Measurements from ENCODE around the gene FAM83B. TPM values are rescaled to one million over a fixed set of nuclear protein-coding genes. Genes with fewer than 3 reads are reported as not detected.
"Not testable (repeated sequence)": the region's sequence is repeated elsewhere in the genome, so short reads cannot be mapped to it uniquely, and the experiment has no call there.

FAM83B gene
- total RNA-seq, 1 donor from 2014 or later: 1.9 TPM

DNA sequence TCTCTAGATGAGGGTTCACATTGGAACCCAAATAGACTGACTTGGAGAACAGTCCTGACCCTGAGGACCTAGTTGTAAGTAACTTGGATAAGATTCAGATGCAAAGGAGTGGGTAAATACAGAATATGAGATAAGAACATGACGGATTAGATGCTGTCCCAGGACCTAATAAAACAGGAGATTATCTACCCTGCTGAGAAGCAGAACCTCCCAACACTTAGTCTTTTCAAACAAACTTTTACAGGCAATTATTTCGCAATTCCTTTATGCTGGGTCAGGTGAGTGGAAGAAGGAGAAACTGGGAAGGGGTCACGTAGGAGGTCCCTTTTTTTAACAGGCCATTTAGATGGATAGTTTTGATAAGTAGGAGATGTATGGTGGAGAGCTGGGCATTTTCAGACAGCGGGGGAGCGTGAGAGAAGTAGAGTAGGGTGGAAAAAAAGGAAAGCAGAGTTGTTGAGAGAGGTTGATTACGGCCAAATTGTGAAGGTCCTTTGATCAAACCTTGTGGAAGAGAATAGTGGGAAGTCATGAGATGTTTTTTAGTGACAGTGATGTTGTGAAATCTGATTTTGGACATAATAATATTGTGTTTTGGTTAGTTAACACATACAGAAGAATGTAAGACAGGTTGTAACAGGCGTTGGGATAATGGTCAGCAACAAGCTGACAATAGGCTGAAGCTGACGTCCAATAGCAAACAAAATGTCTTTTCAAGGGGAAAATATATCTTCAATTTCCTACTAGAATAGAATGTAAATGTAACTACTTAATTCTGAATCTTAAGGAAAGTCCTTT lies 32.8 kb downstream of the FAM83B start:
- Histone ChIP-seq H3K27me3 (ENCODE audit: insufficient read depth, low read length) (no peaks in the 10 kb centered on the region), H3K79me2 (ENCODE audit: insufficient read depth, low read length) (no peaks in the 10 kb centered on the region), H3K9ac (ENCODE audit: low read length) (no peak overlapping the region), H3K4me1 (ENCODE audit: insufficient read depth, low read length) (no peaks in the 10 kb centered on the region), H4K20me1 (ENCODE audit: insufficient read depth, low read length) (no peaks in the 10 kb centered on the region), H3K4me2 (ENCODE audit: low read length) (no peak overlapping the region), H3K27ac (ENCODE audit: low read depth, low read length) (no peak overlapping the region), H3K9me3 (ENCODE audit: insufficient read depth, low read depth, low read length) (no peaks in the 10 kb centered on the region), H2AFZ (ENCODE audit: low read depth, low read length) (no peak overlapping the region), H3K4me3 (ENCODE audit: insufficient read depth, low read depth, low read length) (no peak overlapping the region), H3K36me3 (ENCODE audit: insufficient read depth, low read length) (no peaks in the 10 kb centered on the region)
- no peaks in the 10 kb centered on the region for H3K4me1 Mint-ChIP-seq (ENCODE audit: low read depth, unreplicated experiment)
- H3K4me3 Mint-ChIP-seq (ENCODE audit: unreplicated experiment): no peak overlapping the region
- no peak overlapping the region for H3K27ac Mint-ChIP-seq (ENCODE audit: unreplicated experiment)
- no peaks in the 10 kb centered on the region for H3K9me3 Mint-ChIP-seq (ENCODE audit: unreplicated experiment)
- TF ChIP-seq, protein P1, sequence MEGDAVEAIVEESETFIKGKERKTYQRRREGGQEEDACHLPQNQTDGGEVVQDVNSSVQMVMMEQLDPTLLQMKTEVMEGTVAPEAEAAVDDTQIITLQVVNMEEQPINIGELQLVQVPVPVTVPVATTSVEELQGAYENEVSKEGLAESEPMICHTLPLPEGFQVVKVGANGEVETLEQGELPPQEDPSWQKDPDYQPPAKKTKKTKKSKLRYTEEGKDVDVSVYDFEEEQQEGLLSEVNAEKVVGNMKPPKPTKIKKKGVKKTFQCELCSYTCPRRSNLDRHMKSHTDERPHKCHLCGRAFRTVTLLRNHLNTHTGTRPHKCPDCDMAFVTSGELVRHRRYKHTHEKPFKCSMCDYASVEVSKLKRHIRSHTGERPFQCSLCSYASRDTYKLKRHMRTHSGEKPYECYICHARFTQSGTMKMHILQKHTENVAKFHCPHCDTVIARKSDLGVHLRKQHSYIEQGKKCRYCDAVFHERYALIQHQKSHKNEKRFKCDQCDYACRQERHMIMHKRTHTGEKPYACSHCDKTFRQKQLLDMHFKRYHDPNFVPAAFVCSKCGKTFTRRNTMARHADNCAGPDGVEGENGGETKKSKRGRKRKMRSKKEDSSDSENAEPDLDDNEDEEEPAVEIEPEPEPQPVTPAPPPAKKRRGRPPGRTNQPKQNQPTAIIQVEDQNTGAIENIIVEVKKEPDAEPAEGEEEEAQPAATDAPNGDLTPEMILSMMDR (IDR thresholded peaks at IDR 0.05; ENCODE audit: insufficient read depth, low read depth, low read length): no peak
- no peak for TF ChIP-seq EZH2 (IDR thresholded peaks at IDR 0.05; ENCODE audit: insufficient read depth, low read length)
- DNase-seq (ENCODE audit: low read depth) (no peak), FAIRE-seq (no peak)
- no peaks in the 10 kb centered on the region for H3K36me3 Mint-ChIP-seq (ENCODE audit: low read depth, unreplicated experiment)
- no peaks in the 10 kb centered on the region for H3K27me3 Mint-ChIP-seq (ENCODE audit: low read depth, unreplicated experiment)

DNA sequence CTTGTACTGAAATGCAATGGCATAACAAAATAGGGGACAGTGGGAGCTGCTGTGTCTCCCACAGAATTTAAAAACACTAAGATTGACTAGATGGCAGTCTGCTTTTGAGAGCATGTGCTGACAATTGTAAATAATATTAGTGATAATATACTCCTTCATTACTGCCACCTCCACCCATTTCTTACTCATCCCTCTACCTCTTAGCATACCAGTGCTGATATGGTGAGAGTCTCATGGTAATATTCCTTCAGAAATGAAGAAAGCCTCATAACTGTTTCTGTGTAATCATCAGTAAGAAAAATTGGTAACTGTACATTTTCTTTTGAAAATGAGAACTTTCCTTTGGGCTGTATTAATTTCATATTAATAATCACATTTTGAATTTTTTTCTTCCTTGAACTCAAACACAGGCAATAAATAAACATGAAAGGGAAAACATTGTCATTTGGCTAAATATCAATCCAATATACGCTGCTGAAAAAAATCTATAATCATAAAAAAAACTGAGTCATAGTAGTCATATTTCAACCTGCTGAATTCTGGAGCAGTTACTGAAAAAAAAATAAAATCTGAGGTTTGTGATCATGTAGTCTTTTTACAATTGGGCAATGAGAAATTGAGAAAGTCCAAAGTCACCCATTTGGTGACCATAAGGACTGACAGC lies 34.6 kb downstream of the FAM83B start:
- Mint-ChIP-seq H3K9me3 (ENCODE audit: unreplicated experiment) (no peaks in the 10 kb centered on the region), H3K27ac (ENCODE audit: unreplicated experiment) (no peak overlapping the region), H3K4me1 (ENCODE audit: low read depth, unreplicated experiment) (no peaks in the 10 kb centered on the region), H3K27me3 (ENCODE audit: low read depth, unreplicated experiment) (no peaks in the 10 kb centered on the region), H3K4me3 (ENCODE audit: unreplicated experiment) (no peak overlapping the region), H3K36me3 (ENCODE audit: low read depth, unreplicated experiment) (no peaks in the 10 kb centered on the region)
- TF ChIP-seq EZH2 (IDR thresholded peaks at IDR 0.05; ENCODE audit: insufficient read depth, low read length): no peak
- TF ChIP-seq, protein P1 (IDR thresholded peaks at IDR 0.05; ENCODE audit: insufficient read depth, low read depth, low read length): no peak
- Histone ChIP-seq H3K9ac (ENCODE audit: low read length) (no peak overlapping the region), H3K4me2 (ENCODE audit: low read length) (no peak overlapping the region), H3K9me3 (ENCODE audit: insufficient read depth, low read depth, low read length) (no peaks in the 10 kb centered on the region), H2AFZ (ENCODE audit: low read depth, low read length) (no peak overlapping the region), H3K27me3 (ENCODE audit: insufficient read depth, low read length) (no peaks in the 10 kb centered on the region), H3K4me1 (ENCODE audit: insufficient read depth, low read length) (no peaks in the 10 kb centered on the region), H3K27ac (ENCODE audit: low read depth, low read length) (no peak overlapping the region), H3K79me2 (ENCODE audit: insufficient read depth, low read length) (no peaks in the 10 kb centered on the region), H3K36me3 (ENCODE audit: insufficient read depth, low read length) (no peaks in the 10 kb centered on the region), H3K4me3 (ENCODE audit: insufficient read depth, low read depth, low read length) (no peak overlapping the region), H4K20me1 (ENCODE audit: insufficient read depth, low read length) (no peaks in the 10 kb centered on the region)
- FAIRE-seq (no peak), DNase-seq (ENCODE audit: low read depth) (no peak)

DNA sequence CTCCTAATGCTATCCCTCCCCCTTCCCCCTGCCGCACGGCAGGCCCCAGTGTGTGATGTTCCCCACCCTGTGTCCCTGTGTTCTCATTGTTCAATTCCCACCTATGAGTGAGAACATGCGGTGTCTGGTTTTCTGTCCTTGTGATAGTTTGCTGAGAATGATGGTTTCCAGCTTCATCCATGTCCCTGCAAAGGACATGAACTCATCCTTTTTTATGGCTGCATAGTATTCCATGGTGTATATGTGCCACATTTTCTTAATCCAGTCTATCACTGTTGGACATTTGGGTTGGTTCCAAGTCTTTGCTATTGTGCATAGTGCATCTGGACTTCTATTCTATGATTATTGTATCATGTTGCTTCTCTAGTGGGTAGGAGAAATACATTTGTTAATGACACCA lies 35.3 kb downstream of the FAM83B start:
- H3K4me3 Mint-ChIP-seq (ENCODE audit: unreplicated experiment); H3K9me3 Mint-ChIP-seq (ENCODE audit: unreplicated experiment); DNase-seq (ENCODE audit: low read depth); H3K4me3 ChIP-seq (ENCODE audit: insufficient read depth, low read depth, low read length); H3K79me2 ChIP-seq (ENCODE audit: insufficient read depth, low read length); H3K9me3 ChIP-seq (ENCODE audit: insufficient read depth, low read depth, low read length); H3K36me3 Mint-ChIP-seq (ENCODE audit: low read depth, unreplicated experiment); H3K36me3 ChIP-seq (ENCODE audit: insufficient read depth, low read length); H3K27me3 Mint-ChIP-seq (ENCODE audit: low read depth, unreplicated experiment); H4K20me1 ChIP-seq (ENCODE audit: insufficient read depth, low read length); H3K27ac ChIP-seq (ENCODE audit: low read depth, low read length); H3K27me3 ChIP-seq (ENCODE audit: insufficient read depth, low read length); H3K4me1 Mint-ChIP-seq (ENCODE audit: low read depth, unreplicated experiment); H3K4me1 ChIP-seq (ENCODE audit: insufficient read depth, low read length); FAIRE-seq; H3K4me2 ChIP-seq (ENCODE audit: low read length); H3K9ac ChIP-seq (ENCODE audit: low read length); H3K27ac Mint-ChIP-seq (ENCODE audit: unreplicated experiment); H2AFZ ChIP-seq (ENCODE audit: low read depth, low read length): not testable (repeated sequence)
